GF-D8 (cell line): Measurements from ENCODE around the gene SLC6A6.

Experiments used
- DNase-seq: peaks from one replicate; lab custom pipeline; 2025; lab: John Stamatoyannopoulos, UW

Gene SLC6A6

GRCh38 chr3:14487821-14488220 is 85.4 kb downstream of the SLC6A6 start:
- no peak for DNase-seq

GRCh38 chr3:14488286-14489041 is 86.1 kb downstream of the SLC6A6 start:
- no peak for DNase-seq

DNA sequence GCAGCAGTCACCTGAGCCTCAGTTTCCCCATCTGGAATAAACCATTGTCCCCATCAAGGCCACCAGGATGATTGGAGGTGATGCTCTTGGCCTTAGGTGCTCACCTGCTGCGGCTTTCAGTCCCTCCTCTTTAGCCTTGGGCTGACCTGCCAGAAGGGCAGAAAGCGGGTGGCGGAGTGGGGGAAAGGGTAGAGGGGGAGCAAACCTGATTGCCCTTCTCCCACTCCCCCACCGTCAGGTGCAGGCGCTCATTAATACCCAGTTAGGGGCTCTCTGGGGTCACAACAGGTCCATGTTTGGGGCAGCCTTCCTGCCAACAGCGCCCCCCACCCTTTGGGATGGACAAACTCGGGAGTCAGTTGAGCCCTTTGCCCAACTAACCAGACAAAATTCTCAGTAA is 87.2 kb downstream of the SLC6A6 start:
- DNase-seq, result no peak

DNA sequence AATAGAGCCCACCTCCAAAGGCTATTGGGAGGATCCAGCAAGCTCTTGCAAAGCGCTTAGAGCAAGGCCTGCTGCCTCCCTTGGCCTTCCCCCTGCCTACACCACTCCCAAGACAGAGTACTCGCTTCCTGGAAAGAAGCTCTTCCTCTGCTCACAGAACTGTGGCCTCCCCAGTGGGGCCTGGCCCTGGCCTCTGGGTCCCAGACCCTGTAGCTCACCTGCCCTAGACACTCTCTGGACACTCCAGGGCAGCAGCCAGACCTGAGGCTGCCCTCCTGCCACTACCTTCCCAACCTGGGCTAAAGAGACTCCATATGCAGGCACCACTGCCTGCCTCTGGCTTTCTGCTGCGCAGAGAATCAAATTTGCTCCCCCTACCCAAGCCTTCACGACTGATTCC is 87.8 kb downstream of the SLC6A6 start:
- no peak for DNase-seq

DNA sequence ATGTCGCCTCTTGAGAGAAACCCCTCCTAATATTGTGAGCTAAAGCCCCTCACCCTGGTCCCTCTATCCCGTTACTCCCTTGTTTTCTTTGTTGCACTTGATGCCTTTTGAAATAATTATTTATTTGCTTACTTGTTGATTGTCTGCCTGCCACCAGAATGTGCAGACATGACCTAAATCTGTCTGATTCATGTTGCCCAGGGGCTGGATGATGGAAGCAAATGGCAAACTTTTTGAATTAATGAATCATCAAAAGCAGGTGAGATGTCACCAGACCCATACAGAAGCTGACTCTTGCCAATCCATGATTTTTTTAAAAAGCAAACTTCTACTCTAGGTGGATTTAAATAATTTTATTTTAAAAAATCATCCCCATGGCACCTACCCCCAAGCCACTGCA is 88.4 kb downstream of the SLC6A6 start:
- no peak for DNase-seq

- DNase-seq, result no peak
Measured at GRCh38 chr3:14491396-14492190, 89.2 kb downstream of the SLC6A6 start.

- no peak for DNase-seq
Measured at GRCh38 chr3:14492948-14493881, 90.8 kb downstream of the SLC6A6 start.

- DNase-seq, result no peak
Measured at GRCh38 chr3:14494279-14494972, 92.0 kb downstream of the SLC6A6 start.

GRCh38 chr3:14494973-14495300 is 92.5 kb downstream of the SLC6A6 start:
- no peak for DNase-seq

DNA sequence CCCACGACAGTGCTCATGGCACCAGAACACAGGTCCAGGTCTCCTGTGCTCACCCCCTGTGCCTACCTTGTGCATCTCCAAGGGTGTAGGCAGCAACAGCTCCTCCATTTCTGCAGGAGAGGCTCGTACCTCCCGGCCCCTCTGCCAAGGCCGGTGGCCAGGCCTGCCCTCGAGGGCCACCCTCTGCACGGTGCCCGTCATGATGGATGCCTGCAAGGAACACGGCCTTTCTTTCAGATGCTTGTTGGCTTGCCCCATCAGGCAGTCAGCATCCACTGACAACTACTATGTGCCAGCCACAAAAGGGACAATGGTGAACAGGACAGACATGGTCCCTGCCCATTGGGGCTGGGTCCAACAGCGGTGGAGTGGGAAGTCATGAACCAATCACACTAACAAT is 93.9 kb downstream of the SLC6A6 start:
- no peak for DNase-seq

GRCh38 chr3:14497321-14497720 is 94.9 kb downstream of the SLC6A6 start:
- DNase-seq, result no peak

DNA sequence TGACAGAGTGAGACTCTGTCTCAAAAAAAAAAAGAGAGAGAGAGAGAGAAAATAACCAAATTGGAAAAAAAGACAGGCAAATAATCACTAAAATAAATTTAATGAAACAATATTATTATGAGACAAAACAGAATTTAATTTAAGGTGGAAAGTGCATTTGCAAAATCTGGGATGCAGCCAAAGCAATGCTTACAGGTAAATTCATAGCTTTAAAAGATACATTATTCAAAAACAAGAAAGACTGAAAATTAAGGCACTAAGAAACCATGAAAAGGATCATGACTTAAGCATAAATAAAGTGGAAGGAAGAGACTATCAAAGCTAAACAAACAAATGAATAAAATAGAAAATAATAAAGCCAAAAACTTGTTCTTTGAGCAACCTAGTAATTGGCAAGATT is 100.1 kb downstream of the SLC6A6 start:
- DNase-seq, result no peak

GRCh38 chr3:14503033-14503705 is 100.8 kb downstream of the SLC6A6 start:
- DNase-seq, result no peak

DNA sequence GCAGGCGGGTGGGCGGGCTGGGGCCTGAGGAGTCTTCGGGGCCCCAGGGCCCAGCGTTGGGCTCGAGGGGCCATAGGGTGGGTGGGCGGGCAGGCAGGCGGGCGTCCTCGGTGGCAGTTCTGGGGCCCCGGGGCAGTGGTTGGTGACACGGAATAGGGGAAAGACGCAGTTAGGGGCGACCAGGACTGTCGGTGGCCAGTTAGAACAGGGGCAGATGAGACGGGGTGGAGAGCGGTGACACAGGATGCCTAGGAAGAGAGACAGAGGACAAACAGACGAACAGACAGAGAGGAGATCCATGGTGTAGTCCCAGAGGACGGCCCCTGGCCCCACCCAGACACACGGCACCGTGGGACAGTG is 101.3 kb downstream of the SLC6A6 start:
- no peak for DNase-seq

- DNase-seq, result no peak
Measured at GRCh38 chr3:14505001-14505802, 102.8 kb downstream of the SLC6A6 start.

- DNase-seq, result no peak
Measured at GRCh38 chr3:14505803-14506500, 103.5 kb downstream of the SLC6A6 start.

- no peak for DNase-seq
Measured at GRCh38 chr3:14506626-14507304, 104.4 kb downstream of the SLC6A6 start.

DNA sequence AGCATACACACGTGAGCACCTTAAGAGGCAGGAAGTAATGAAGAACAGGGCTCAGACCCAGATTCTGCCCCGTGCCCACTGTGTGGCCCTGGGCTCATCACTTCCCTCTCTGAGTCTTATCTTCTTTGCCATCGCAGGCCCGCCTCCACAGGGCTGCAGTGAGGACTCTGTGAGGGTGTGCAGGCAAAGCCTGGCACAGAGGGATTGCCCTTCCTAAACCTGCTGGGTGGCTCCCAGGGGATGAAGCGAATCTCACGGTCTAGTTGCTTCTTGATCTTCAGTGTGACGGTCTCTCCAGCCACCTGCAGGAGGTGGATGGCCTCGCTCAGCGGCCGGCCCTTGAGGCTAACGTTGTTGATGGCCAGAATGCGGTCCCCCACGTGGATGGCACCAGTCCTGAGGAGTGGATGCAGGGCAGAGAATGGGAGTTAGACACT is 104.9 kb downstream of the SLC6A6 start:
- no peak for DNase-seq

GRCh38 chr3:14507757-14508504 is 105.5 kb downstream of the SLC6A6 start:
- no peak for DNase-seq
